SU-DHL-6 (cell line): ENCODE data around the gene ZKSCAN2.

ENCODE experiments used
- EZH2phosphoT487 ChIP-seq: fragments of 200-600 bp; sonication (generic), shearing (Covaris generic); conservative IDR thresholded peaks from 2 replicates; pipeline ENCODE4 v1.6.1; 2018; ENCODE audit warnings: mild to moderate bottlenecking, antibody characterized with exemption, low read length, moderate library complexity, mixed read lengths
- TF ChIP-seq, protein P1 (sequence below): fragments of 200-600 bp; sonication (generic); IDR thresholded peaks from one replicate; pipeline ENCODE4 v1.5.1; 2017; ENCODE audit warnings: antibody characterized with exemption, mild to moderate bottlenecking, low read length, moderate library complexity; ENCODE audit not compliant: insufficient read depth, poor library complexity, severe bottlenecking

DNA sequence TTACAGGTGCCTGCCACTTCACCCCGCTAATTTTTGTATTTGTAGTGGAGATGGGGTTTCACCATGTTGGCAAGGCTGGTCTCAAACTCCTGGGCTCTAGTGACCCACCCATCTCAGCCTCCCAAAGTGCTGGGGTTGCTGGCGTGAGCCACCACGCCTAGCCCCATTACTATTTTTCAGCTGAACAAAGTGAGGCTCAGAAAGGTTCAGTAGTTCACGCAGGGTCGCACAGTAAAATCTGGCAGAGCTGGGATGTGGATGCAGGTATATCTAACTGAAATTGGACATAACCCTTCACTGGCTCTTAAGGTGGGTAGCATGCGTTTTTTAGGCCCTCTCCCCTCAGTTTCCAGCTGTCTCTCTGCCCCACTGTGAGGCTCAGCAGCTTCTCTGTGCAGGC lies 33.7 kb downstream of the ZKSCAN2 start:
- TF ChIP-seq, protein P1, sequence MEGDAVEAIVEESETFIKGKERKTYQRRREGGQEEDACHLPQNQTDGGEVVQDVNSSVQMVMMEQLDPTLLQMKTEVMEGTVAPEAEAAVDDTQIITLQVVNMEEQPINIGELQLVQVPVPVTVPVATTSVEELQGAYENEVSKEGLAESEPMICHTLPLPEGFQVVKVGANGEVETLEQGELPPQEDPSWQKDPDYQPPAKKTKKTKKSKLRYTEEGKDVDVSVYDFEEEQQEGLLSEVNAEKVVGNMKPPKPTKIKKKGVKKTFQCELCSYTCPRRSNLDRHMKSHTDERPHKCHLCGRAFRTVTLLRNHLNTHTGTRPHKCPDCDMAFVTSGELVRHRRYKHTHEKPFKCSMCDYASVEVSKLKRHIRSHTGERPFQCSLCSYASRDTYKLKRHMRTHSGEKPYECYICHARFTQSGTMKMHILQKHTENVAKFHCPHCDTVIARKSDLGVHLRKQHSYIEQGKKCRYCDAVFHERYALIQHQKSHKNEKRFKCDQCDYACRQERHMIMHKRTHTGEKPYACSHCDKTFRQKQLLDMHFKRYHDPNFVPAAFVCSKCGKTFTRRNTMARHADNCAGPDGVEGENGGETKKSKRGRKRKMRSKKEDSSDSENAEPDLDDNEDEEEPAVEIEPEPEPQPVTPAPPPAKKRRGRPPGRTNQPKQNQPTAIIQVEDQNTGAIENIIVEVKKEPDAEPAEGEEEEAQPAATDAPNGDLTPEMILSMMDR = no peak
- TF ChIP-seq EZH2phosphoT487 = no peak
